Spleen (tissue), 11 donors: ENCODE measurements around the gene PRPF4. TPM values are rescaled to one million over a fixed set of nuclear protein-coding genes. Genes with fewer than 3 reads are reported as not detected.

ENCODE experiments used
- DNase-seq: peaks from one replicate; pipeline ENCODE4 v3.0.0-alpha.2; 2020
- H3K27ac ChIP-seq, 8 donors: fragments of 200-600 bp; sonication (generic) in 7 of 8; 1 replicate in 4 of 8; 2 replicates in 4 of 8; pipeline versions ENCODE4 v1.5.0 to v1.8.0; 2016 to 2021; ENCODE audit warnings: inconsistent platforms in 4 of 8, mild to moderate bottlenecking in 4 of 8, moderate library complexity in 1 of 8
- H3K27me3 ChIP-seq, 7 donors: fragments of 200-600 bp; sonication (generic) in 6 of 7; replicated peaks in 1 of 7; 1 replicate in 4 of 7; 2 replicates in 3 of 7; pipeline versions ENCODE4 v1.5.0 to v1.8.0; 2016 to 2021; ENCODE audit warnings: inconsistent platforms in 3 of 7, mild to moderate bottlenecking in 1 of 7
- H3K36me3 ChIP-seq, 6 donors: fragments of 200-600 bp; sonication (generic) in 5 of 6; 1 replicate in 4 of 6; 2 replicates in 2 of 6; pipeline versions ENCODE4 v1.5.0 to v1.8.0; 2016 to 2021; ENCODE audit warnings: inconsistent platforms in 2 of 6
- H3K4me1 ChIP-seq, 6 donors: fragments of 200-600 bp; sonication (generic) in 5 of 6; 1 replicate in 3 of 6; 2 replicates in 3 of 6; pipeline versions ENCODE4 v1.5.0 to v1.8.0; 2016 to 2021; ENCODE audit warnings: inconsistent platforms in 3 of 6
- H3K4me3 ChIP-seq, 8 donors: fragments of 200-600 bp; sonication (generic) in 7 of 8; 1 replicate in 4 of 8; 2 replicates in 4 of 8; pipeline versions ENCODE4 v1.5.0 to v1.8.0; 2016 to 2021; ENCODE audit warnings: inconsistent platforms in 4 of 8, mild to moderate bottlenecking in 4 of 8, moderate library complexity in 2 of 8
- H3K9me3 ChIP-seq, 8 donors: fragments of 200-600 bp; sonication (generic) in 7 of 8; 1 replicate in 4 of 8; 2 replicates in 4 of 8; pipeline versions ENCODE4 v1.5.0 to v1.8.0; 2016 to 2021; ENCODE audit warnings: inconsistent platforms in 4 of 8
- CTCF ChIP-seq, 11 experiments: fragments of 200-600 bp in 7 of 11; fragments of 450-650 bp in 4 of 11; sonication (generic) in 4 of 11; IDR thresholded peaks in 8 of 11; conservative IDR thresholded peaks in 3 of 11; 1 replicate in 7 of 11; 2 replicates in 4 of 11; pipeline versions ENCODE4 v1.4.0 to v1.8.0; 2016 to 2021; ENCODE audit warnings: antibody characterized with exemption in 11 of 11, inconsistent platforms in 4 of 11, mild to moderate bottlenecking in 1 of 11
- POLR2A ChIP-seq, 3 donors: fragments of 450-650 bp; IDR thresholded peaks; one replicate each; pipeline ENCODE4 v1.5.1; 2017; ENCODE audit warnings: antibody characterized with exemption in 3 of 3, mild to moderate bottlenecking in 1 of 3
- POLR2AphosphoS5 ChIP-seq, 3 donors: sonication (generic); formaldehyde crosslinking; IDR thresholded peaks; one replicate each; pipeline ENCODE4 v1.5.1; 2017; ENCODE audit warnings: antibody characterized with exemption in 3 of 3
- WGBS, 5 donors: extraction: QIAGEN DNeasy Blood & Tissue Kit in 3 of 5; methylation state at CpG; one replicate each; pipeline versions ENCODE4 v1.1.5 to v1.1.7; 2013 to 2018; 5-methylcytosine and 5-hydroxymethylcytosine counted together
- intact Hi-C: fragments of 100-400 bp; cut with DNase I; formaldehyde crosslinking; loops from one replicate; pipeline ENCODE4 v1.15.0; 2023; ENCODE audit warnings: low total_unique reads
- polyA plus RNA-seq, 3 donors: library from polyadenylated mRNA; stranded (reverse); fragments of 200-250 nt; gene quantifications; one replicate each; pipeline ENCODE4 v1.2.1, GENCODE V29; 2013
- total RNA-seq, 7 donors: library from RNA; depleted of rRNA in 3 of 7; stranded (reverse); fragments of >200 nt in 3 of 7; fragmentation: NEBNext Ultra II Directional in 4 of 7; extraction: Animal tissue kit (Norgen Biotek cat#: 25700) in 4 of 7; gene quantifications; one replicate each; pipeline versions ENCODE4 v1.1.0 to v1.2.1, GENCODE V29; 2016 to 2021
- donor health status: healthy with polysubstance abuse.
- donor health status: DM: no; HTN: no; CAD: no; lungs with moderate emphysema.
- donor health status: DM: no; HTN: no; CAD: no.
- donor health status: Bipolar disorder and iron deficiency.
- donor health status: healthy.
- donor health status: DM: no; HTN: no; CAD: no.
- donor health status: DM: yes; HTN: yes; CAD: no.

The PRPF4 gene
- total and polyA plus RNA-seq, 10 donors = 7.7 to 20.2 (median 16.9) TPM

DNA sequence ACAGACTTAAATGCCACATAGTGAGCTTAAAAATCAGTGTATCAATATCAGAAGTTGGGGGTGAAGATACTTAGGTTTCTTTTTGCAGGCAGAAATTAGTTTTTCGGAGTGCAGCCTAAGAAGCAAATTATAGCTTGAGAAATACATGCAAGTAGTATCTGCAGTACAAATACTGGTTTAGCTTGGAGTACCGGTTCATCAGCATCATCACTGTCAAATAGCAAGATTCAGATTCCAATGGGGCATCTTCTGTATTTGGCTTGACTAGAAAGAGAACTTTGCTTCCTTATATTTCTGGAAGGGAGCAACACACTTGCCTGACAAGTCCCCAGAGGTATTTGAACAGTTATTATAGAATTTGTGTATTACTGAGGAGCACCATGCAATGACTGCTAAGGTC, 34.3 kb upstream of the PRPF4 start:
- Histone ChIP-seq H3K4me1 (peaks cover 0 to 12% (median 4%) of the 10 kb centered on the region in 6 donors), H3K36me3 (no peaks in the 10 kb centered on the region), H3K4me3 (no peak overlapping the region), H3K9me3 (no peaks in the 10 kb centered on the region), H3K27me3 (no peaks in the 10 kb centered on the region), H3K27ac (no peak overlapping the region)
- DNase-seq = no peak
- WGBS, 5 donors = 94 to 100% (median 99%) methylated on average over 2 of the region's 2 CpGs
- intact Hi-C loops = no loop called here
- no peak for TF ChIP-seq POLR2A (IDR thresholded peaks at IDR 0.05)
- no peak for TF ChIP-seq POLR2AphosphoS5 (IDR thresholded peaks at IDR 0.05)
- no peak for TF ChIP-seq CTCF (IDR thresholded peaks at IDR 0.05 in 8 of 11, conservative IDR thresholded peaks at IDR 0.05 in 3 of 11)

DNA sequence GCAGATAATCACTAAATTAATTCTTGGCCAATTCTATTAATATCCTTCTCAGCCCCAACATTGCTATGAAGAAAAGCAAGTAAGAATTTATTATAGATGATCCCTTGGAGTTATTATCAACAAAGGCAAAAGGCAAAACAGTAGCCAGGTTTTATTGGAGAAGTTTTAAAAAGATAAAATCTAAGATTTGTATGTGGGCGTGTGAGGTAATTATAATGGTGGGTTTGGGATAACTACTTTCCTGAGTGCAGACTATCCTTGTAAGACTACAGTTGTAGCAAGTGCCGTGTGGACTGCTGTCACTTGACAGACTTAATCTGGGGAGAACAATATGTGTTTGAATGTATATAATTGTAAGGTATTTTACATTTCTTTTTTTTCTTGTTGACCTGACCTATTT, 30.9 kb upstream of the PRPF4 start:
- no peak for DNase-seq
- H3K36me3 ChIP-seq = no peaks in the 10 kb centered on the region
- peaks cover 0 to 1% (median 0%) of the 10 kb centered on the region in 6 donors for H3K4me1 ChIP-seq
- no peak overlapping the region for H3K4me3 ChIP-seq
- 86 to 99% (median 92%) methylated on average over 2 of the region's 2 CpGs for WGBS, 5 donors
- no peaks in the 10 kb centered on the region for H3K27me3 ChIP-seq
- peaks cover 0 to 3% (median 0%) of the 10 kb centered on the region in 8 donors for H3K9me3 ChIP-seq
- intact Hi-C loops = no loop called here
- TF ChIP-seq POLR2A (IDR thresholded peaks at IDR 0.05) = no peak
- TF ChIP-seq CTCF (IDR thresholded peaks at IDR 0.05 in 8 of 11, conservative IDR thresholded peaks at IDR 0.05 in 3 of 11) = no peak
- no peak for TF ChIP-seq POLR2AphosphoS5 (IDR thresholded peaks at IDR 0.05)
- no peak overlapping the region for H3K27ac ChIP-seq

GRCh38 chr9:113245894-113246293, 29.6 kb upstream of the PRPF4 start:
- Histone ChIP-seq H3K4me3 (no peak overlapping the region), H3K27me3 (no peaks in the 10 kb centered on the region), H3K4me1 (no peaks in the 10 kb centered on the region), H3K9me3 (peaks cover 0 to 7% (median 2%) of the 10 kb centered on the region in 8 donors), H3K27ac (no peak overlapping the region), H3K36me3 (no peaks in the 10 kb centered on the region)
- no peak for DNase-seq
- no peak for TF ChIP-seq CTCF (IDR thresholded peaks at IDR 0.05 in 8 of 11, conservative IDR thresholded peaks at IDR 0.05 in 3 of 11)
- TF ChIP-seq POLR2AphosphoS5 (IDR thresholded peaks at IDR 0.05) = no peak
- TF ChIP-seq POLR2A (IDR thresholded peaks at IDR 0.05) = no peak
- WGBS, 5 donors = 78 to 90% (median 81%) methylated on average over 4 of the region's 4 CpGs
- intact Hi-C loops = no loop called here

DNA sequence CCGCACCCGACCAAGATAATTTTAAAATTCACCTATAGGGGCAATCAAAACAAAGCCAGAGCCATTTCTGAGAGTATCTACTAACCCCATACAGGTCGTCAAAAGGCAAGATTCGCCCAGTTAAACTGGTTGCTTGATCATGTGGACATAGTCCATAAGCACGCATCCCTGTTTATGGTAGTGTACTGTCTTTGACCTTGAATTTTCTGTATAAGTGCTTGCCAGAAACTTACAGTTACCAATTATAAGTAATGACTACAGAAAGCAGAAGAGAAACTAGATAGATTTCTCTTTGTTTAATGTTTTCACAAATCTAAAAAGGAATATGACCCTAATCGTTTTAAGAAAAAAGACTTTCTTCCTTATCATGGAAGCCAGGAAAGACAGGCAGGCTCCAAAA, 28.5 kb upstream of the PRPF4 start:
- H3K4me3 ChIP-seq = no peak overlapping the region
- H3K27ac ChIP-seq = no peak overlapping the region
- no peaks in the 10 kb centered on the region for H3K36me3 ChIP-seq
- H3K27me3 ChIP-seq = no peaks in the 10 kb centered on the region
- H3K4me1 ChIP-seq = no peaks in the 10 kb centered on the region
- TF ChIP-seq POLR2A (IDR thresholded peaks at IDR 0.05) (no peak), CTCF (IDR thresholded peaks at IDR 0.05 in 8 of 11, conservative IDR thresholded peaks at IDR 0.05 in 3 of 11) (no peak), POLR2AphosphoS5 (IDR thresholded peaks at IDR 0.05) (no peak)
- H3K9me3 ChIP-seq = peaks cover 0 to 8% (median 2%) of the 10 kb centered on the region in 8 donors
- WGBS, 5 donors = 85 to 90% (median 87%) methylated on average over 6 of the region's 6 CpGs
- no peak for DNase-seq
- intact Hi-C loops = no loop called here
